Measurements from ENCODE around the gene PLEKHG4. TPM values are rescaled to one million over a fixed set of nuclear protein-coding genes. Genes with fewer than 3 reads are reported as not detected.

Gene PLEKHG4
- total RNA-seq, 1 donor from 2014 or later, result 9.5 TPM

DNA sequence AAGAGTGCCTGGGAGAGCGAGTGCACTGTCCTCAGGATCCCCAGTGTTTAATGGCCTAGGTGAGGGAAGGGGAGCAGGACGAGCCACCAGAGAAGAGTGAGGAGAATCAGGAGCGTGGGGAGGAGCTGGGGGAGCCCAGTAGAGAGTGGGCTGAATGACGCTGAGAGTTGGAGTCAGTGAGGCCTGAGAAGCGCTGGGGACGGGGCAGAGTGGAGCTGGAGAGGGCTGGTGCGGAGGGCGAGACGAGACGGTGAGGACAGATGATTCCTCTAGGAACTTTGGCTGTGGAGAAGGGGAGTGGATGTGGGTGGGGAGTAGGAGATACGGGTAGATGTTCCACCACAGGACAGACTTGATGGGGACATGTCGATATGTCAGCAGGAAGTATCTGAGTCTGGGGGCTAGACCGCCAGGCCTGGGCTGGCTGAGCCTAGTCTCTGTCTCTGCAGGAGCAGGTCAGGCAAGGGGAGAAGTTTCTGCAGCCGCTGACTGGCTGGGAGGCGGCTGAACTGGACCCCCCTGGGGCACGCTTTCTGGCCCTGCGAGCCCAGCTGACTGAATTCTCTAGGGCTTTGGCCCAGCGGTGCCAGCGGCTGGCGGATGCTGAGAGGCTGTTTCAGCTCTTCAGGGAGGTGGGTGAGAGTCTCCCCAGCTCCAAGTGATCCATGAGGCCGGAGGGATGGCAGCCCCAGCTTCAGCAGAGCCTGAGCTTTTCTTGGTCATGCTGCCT lies 4.7 kb downstream of the PLEKHG4 start:
- H3K9me3 Mint-ChIP-seq (ENCODE audit: unreplicated experiment), result no peaks in the 10 kb centered on the region

DNA sequence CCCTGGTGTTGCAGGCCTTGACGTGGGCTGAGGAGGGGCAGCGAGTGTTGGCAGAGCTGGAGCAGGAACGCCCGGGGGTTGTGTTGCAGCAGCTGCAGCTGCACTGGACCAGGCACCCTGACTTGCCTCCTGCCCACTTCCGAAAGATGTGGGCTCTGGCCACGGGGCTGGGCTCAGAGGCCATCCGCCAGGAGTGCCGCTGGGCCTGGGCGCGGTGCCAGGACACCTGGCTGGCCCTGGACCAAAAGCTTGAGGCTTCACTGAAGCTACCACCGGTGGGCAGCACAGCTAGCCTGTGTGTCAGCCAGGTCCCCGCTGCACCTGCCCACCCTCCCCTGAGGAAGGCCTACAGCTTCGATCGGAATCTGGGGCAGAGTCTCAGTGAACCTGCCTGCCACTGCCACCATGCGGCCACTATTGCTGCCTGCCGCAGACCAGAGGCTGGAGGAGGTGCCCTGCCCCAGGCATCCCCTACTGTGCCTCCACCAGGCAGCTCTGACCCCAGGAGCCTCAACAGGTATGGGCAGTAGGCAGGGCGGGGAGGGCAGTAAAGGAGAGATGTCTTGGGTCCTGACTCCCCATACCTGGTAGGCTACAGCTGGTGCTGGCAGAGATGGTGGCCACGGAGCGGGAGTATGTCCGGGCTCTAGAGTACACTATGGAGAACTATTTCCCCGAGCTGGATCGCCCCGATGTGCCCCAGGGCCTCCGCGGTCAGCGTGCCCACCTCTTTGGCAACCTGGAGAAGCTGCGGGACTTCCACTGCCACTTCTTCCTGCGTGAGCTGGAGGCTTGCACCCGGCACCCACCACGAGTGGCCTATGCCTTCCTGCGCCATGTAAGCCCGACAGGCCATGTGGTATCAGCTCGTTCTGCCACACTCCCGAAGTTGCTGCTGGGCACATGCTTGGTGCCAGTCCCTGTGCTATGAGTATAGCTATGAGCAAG lies 5.6 kb downstream of the PLEKHG4 start:
- DNase-seq (ENCODE audit: low spot score), result peak; percentile 62
- Mint-ChIP-seq H3K27ac (ENCODE audit: unreplicated experiment) (no peak overlapping the region), H3K4me3 (ENCODE audit: unreplicated experiment) (no peak overlapping the region), H3K9me3 (ENCODE audit: unreplicated experiment) (no peaks in the 10 kb centered on the region), H3K4me1 (ENCODE audit: unreplicated experiment) (peaks cover 7% of the 10 kb centered on the region), H3K27me3 (ENCODE audit: unreplicated experiment) (peaks cover 10% of the 10 kb centered on the region), H3K36me3 (ENCODE audit: low read depth, unreplicated experiment) (peaks cover 21% of the 10 kb centered on the region)
- TF ChIP-seq, protein P1, sequence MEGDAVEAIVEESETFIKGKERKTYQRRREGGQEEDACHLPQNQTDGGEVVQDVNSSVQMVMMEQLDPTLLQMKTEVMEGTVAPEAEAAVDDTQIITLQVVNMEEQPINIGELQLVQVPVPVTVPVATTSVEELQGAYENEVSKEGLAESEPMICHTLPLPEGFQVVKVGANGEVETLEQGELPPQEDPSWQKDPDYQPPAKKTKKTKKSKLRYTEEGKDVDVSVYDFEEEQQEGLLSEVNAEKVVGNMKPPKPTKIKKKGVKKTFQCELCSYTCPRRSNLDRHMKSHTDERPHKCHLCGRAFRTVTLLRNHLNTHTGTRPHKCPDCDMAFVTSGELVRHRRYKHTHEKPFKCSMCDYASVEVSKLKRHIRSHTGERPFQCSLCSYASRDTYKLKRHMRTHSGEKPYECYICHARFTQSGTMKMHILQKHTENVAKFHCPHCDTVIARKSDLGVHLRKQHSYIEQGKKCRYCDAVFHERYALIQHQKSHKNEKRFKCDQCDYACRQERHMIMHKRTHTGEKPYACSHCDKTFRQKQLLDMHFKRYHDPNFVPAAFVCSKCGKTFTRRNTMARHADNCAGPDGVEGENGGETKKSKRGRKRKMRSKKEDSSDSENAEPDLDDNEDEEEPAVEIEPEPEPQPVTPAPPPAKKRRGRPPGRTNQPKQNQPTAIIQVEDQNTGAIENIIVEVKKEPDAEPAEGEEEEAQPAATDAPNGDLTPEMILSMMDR (IDR thresholded peaks at IDR 0.05; ENCODE audit: unreplicated experiment), result no peak

More for the DNA sequence above, 4.7 kb downstream of the PLEKHG4 start:
- TF ChIP-seq, protein P1 (IDR thresholded peaks at IDR 0.05; ENCODE audit: unreplicated experiment), result no peak
- Mint-ChIP-seq H3K36me3 (ENCODE audit: low read depth, unreplicated experiment) (peaks cover 21% of the 10 kb centered on the region), H3K4me1 (ENCODE audit: unreplicated experiment) (peaks cover 7% of the 10 kb centered on the region), H3K27me3 (ENCODE audit: unreplicated experiment) (peaks cover 10% of the 10 kb centered on the region), H3K4me3 (ENCODE audit: unreplicated experiment) (peak overlapping the region; percentile 53), H3K27ac (ENCODE audit: unreplicated experiment) (no peak overlapping the region)
- no peak for DNase-seq (ENCODE audit: low spot score)

DNA sequence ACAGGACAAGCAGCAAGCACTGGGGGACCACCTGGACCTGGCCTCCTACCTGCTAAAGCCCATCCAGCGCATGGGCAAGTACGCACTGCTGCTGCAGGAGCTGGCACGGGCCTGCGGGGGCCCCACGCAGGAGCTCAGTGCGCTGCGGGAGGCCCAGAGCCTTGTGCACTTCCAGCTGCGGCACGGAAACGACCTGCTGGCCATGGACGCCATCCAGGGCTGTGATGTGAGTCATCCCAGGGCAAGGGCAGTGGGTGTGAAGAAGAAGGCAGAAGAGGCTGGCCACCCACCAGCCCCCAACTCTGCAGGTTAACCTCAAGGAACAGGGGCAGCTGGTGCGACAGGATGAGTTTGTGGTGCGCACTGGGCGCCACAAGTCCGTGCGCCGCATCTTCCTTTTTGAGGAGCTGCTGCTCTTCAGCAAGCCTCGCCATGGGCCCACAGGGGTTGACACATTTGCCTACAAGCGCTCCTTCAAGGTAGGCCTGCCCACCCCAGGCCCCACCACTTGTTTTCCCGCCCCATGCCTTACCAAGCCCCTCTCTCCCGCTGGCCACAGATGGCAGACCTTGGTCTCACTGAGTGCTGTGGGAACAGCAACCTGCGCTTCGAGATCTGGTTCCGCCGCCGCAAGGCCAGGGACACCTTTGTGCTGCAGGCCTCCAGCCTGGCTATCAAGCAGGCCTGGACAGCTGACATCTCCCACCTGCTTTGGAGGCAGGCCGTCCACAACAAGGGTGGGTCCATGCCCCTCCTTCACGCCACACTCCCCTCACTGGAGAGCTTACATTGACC lies 7.3 kb downstream of the PLEKHG4 start:
- TF ChIP-seq, protein P1 (IDR thresholded peaks at IDR 0.05; ENCODE audit: unreplicated experiment), result no peak
- Mint-ChIP-seq H3K36me3 (ENCODE audit: low read depth, unreplicated experiment) (peaks cover 21% of the 10 kb centered on the region), H3K9me3 (ENCODE audit: unreplicated experiment) (no peaks in the 10 kb centered on the region), H3K4me3 (ENCODE audit: unreplicated experiment) (no peak overlapping the region), H3K27ac (ENCODE audit: unreplicated experiment) (no peak overlapping the region), H3K4me1 (ENCODE audit: unreplicated experiment) (peaks cover 7% of the 10 kb centered on the region), H3K27me3 (ENCODE audit: unreplicated experiment) (peaks cover 10% of the 10 kb centered on the region)
- no peak for DNase-seq (ENCODE audit: low spot score)

DNA sequence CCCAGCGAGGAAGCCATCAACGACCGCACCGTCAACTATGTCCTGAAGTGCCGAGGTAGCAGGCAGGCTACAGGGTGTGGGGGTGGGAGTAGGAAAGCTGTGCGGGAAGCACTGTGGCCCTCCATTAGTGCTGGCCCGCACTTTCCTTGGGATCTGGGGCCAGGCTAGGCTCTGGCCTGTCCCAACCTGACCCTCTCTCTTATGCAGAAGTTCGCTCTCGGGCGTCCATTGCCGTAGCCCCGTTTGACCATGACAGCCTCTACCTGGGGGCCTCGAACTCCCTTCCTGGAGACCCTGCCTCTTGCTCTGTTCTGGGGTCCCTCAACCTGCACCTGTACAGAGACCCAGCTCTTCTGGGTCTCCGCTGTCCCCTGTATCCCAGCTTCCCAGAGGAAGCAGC lies 8.6 kb downstream of the PLEKHG4 start:
- H3K27me3 Mint-ChIP-seq (ENCODE audit: unreplicated experiment), result peaks cover 10% of the 10 kb centered on the region
- no peaks in the 10 kb centered on the region for H3K9me3 Mint-ChIP-seq (ENCODE audit: unreplicated experiment)
- no peak overlapping the region for H3K27ac Mint-ChIP-seq (ENCODE audit: unreplicated experiment)
- peaks cover 6% of the 10 kb centered on the region for H3K4me1 Mint-ChIP-seq (ENCODE audit: unreplicated experiment)
- no peak for DNase-seq (ENCODE audit: low spot score)
- H3K36me3 Mint-ChIP-seq (ENCODE audit: low read depth, unreplicated experiment), result peaks cover 16% of the 10 kb centered on the region
- H3K4me3 Mint-ChIP-seq (ENCODE audit: unreplicated experiment), result no peak overlapping the region
- TF ChIP-seq, protein P1 (IDR thresholded peaks at IDR 0.05; ENCODE audit: unreplicated experiment), result no peak

Data from endothelial cell (in vitro differentiated cells).